ENCODE results near the gene LGALSL. TPM values are rescaled to one million over a fixed set of nuclear protein-coding genes. Genes with fewer than 3 reads are reported as not detected.

Gene LGALSL
- total and polyA plus RNA-seq, 8 donors: 4.1 to 19.5 (median 8.1) TPM

- H3K36me3 ChIP-seq: no peaks in the 10 kb centered on the region
- TF ChIP-seq POLR2A (IDR thresholded peaks at IDR 0.05) (no peak), EP300 (IDR thresholded peaks at IDR 0.05) (no peak), CTCF (IDR thresholded peaks at IDR 0.05) (no peak), POLR2AphosphoS5 (IDR thresholded peaks at IDR 0.05) (no peak)
- H3K4me1 ChIP-seq: peaks cover 0 to 9% (median 2%) of the 10 kb centered on the region in 4 donors
- 49 to 57% (median 50%) methylated on average over 10 of the region's 10 CpGs for WGBS, 5 donors
- H3K27me3 ChIP-seq: peaks cover 0 to 5% (median 0%) of the 10 kb centered on the region in 3 donors
- intact Hi-C loops (cut with DNase I; ENCODE audit: low total_unique reads): loop anchor here (5.0 kb wide), 1 partner anchor 155 kb away; no protein-coding TSS in a partner anchor
- peak in 1 of 2 donors; percentile 28 for DNase-seq
- no peaks in the 10 kb centered on the region for H3K9me3 ChIP-seq
- no peak overlapping the region for H3K4me3 ChIP-seq
- no peak overlapping the region for H3K27ac ChIP-seq
Measured at GRCh38 chr2:64487256-64488049, 33.5 kb downstream of the LGALSL start.

- WGBS, 5 donors: 48 to 54% (median 51%) methylated on average over 19 to 20 of the region's 20 CpGs
- peak in 1 of 3 donors; percentile 52 for TF ChIP-seq POLR2AphosphoS5 (IDR thresholded peaks at IDR 0.05)
- peak in 6 of 7 experiments; percentile 68 to 98 (median 92) for TF ChIP-seq CTCF (IDR thresholded peaks at IDR 0.05)
- TF ChIP-seq POLR2A (IDR thresholded peaks at IDR 0.05): no peak
- no peak for TF ChIP-seq EP300 (IDR thresholded peaks at IDR 0.05)
- intact Hi-C loops (cut with DNase I; ENCODE audit: low total_unique reads): loop anchor here (5.0 kb wide), 1 partner anchor 156 kb away; no protein-coding TSS in a partner anchor
- no peaks in the 10 kb centered on the region for H3K9me3 ChIP-seq
- H3K36me3 ChIP-seq: no peaks in the 10 kb centered on the region
- peaks cover 0 to 9% (median 2%) of the 10 kb centered on the region in 4 donors for H3K4me1 ChIP-seq
- no peak overlapping the region for H3K4me3 ChIP-seq
- no peak overlapping the region for H3K27ac ChIP-seq
- H3K27me3 ChIP-seq: peaks cover 0 to 5% (median 0%) of the 10 kb centered on the region in 3 donors
- DNase-seq: peak; percentile 75 to 87
Measured at GRCh38 chr2:64488050-64488974, 34.4 kb downstream of the LGALSL start.

- Histone ChIP-seq H3K4me3 (no peak overlapping the region), H3K4me1 (peaks cover 0 to 9% (median 2%) of the 10 kb centered on the region in 4 donors), H3K27ac (no peak overlapping the region), H3K9me3 (no peaks in the 10 kb centered on the region), H3K27me3 (peaks cover 0 to 5% (median 0%) of the 10 kb centered on the region in 3 donors), H3K36me3 (no peaks in the 10 kb centered on the region)
- WGBS, 5 donors: 75 to 94% (median 81%) methylated on average over 5 of the region's 5 CpGs
- DNase-seq: no peak
- no peak for TF ChIP-seq POLR2A (IDR thresholded peaks at IDR 0.05)
- TF ChIP-seq CTCF (IDR thresholded peaks at IDR 0.05): no peak
- no peak for TF ChIP-seq POLR2AphosphoS5 (IDR thresholded peaks at IDR 0.05)
- TF ChIP-seq EP300 (IDR thresholded peaks at IDR 0.05): no peak
- intact Hi-C loops (cut with DNase I; ENCODE audit: low total_unique reads): loop anchor here (5.0 kb wide), 1 partner anchor 157 kb away; no protein-coding TSS in a partner anchor
Measured at GRCh38 chr2:64489081-64489751, 35.3 kb downstream of the LGALSL start.

Measured in stomach (tissue), 9 donors.